CD8-positive, alpha-beta memory T cell (primary cell): ENCODE results near the gene PARG. TPM values are rescaled to one million over a fixed set of nuclear protein-coding genes. Genes with fewer than 3 reads are reported as not detected.
"Not testable (repeated sequence)": the region's sequence is repeated elsewhere in the genome, so short reads cannot be mapped to it uniquely, and the experiment has no call there.

Experiments
- CTCF ChIA-PET: fragments of 350-600 bp; sonication (Branson Sonifier 250); formaldehyde crosslinking; loops from one replicate; lab custom pipeline; 2021; ENCODE audit warnings: antibody characterized with exemption; lab: Charles Lee
- POLR2A ChIA-PET: fragments of 350-600 bp; sonication (Branson Sonifier 250); formaldehyde crosslinking; loops from one replicate; lab custom pipeline; 2021; ENCODE audit warnings: antibody characterized with exemption; lab: Charles Lee
- DNase-seq, 5 donors: peaks; one replicate each; pipeline versions ENCODE4 v3.0.0 to v3.0.0-alpha.2; 2020 to 2022; ENCODE audit warnings: mixed read lengths in 1 of 5
- H3K27ac ChIP-seq: one replicate; pipeline ENCODE4 v1.7.0; 2013; ENCODE audit warnings: low read depth, mild to moderate bottlenecking, low read length, moderate library complexity
- H3K27me3 ChIP-seq: 2 replicates; pipeline ENCODE4 v1.7.0; 2013; ENCODE audit warnings: low read length, mild to moderate bottlenecking; ENCODE audit not compliant: insufficient read depth, poor library complexity, severe bottlenecking
- H3K36me3 ChIP-seq: 2 replicates; pipeline ENCODE4 v1.7.0; 2013; ENCODE audit warnings: mild to moderate bottlenecking, low read length, moderate library complexity; ENCODE audit not compliant: insufficient read depth
- H3K4me1 ChIP-seq: 2 replicates; pipeline ENCODE4 v1.7.0; 2013; ENCODE audit warnings: mild to moderate bottlenecking, low read length, moderate library complexity; ENCODE audit not compliant: insufficient read depth
- H3K4me3 ChIP-seq: 2 replicates; pipeline ENCODE4 v1.7.0; 2013; ENCODE audit warnings: mild to moderate bottlenecking, low read length
- H3K9me3 ChIP-seq: 2 replicates; pipeline ENCODE4 v1.7.0; 2013; ENCODE audit warnings: mild to moderate bottlenecking, low read length
- H3K27ac Mint-ChIP-seq, 8 donors: one replicate each; pipeline ENCODE4 v1.8.0; 2020 to 2021; ENCODE audit warnings: mixed read lengths in 8 of 8, mild to moderate bottlenecking in 6 of 8, inconsistent platforms in 3 of 8, moderate library complexity in 3 of 8
- H3K27me3 Mint-ChIP-seq, 2 donors: one replicate each; pipeline ENCODE4 v1.8.0; 2020 to 2021; ENCODE audit warnings: mixed read lengths in 2 of 2, mild to moderate bottlenecking in 1 of 2, moderate library complexity in 1 of 2
- H3K36me3 Mint-ChIP-seq, 3 donors: one replicate each; pipeline ENCODE4 v1.8.0; 2020 to 2021; ENCODE audit warnings: mixed read lengths in 3 of 3, inconsistent platforms in 1 of 3, mild to moderate bottlenecking in 1 of 3
- H3K4me1 Mint-ChIP-seq, 3 donors: one replicate each; pipeline ENCODE4 v1.8.0; 2020 to 2021; ENCODE audit warnings: mixed read lengths in 3 of 3, inconsistent platforms in 1 of 3, mild to moderate bottlenecking in 1 of 3
- H3K4me3 Mint-ChIP-seq, 7 donors: one replicate each; pipeline ENCODE4 v1.8.0; 2020 to 2021; ENCODE audit warnings: mixed read lengths in 7 of 7, mild to moderate bottlenecking in 6 of 7, moderate library complexity in 4 of 7, inconsistent platforms in 2 of 7
- H3K9me3 Mint-ChIP-seq, 5 donors: one replicate each; pipeline ENCODE4 v1.8.0; 2020 to 2022; ENCODE audit warnings: mixed read lengths in 5 of 5, mild to moderate bottlenecking in 3 of 5, moderate library complexity in 2 of 5, inconsistent platforms in 1 of 5
- polyA plus RNA-seq: library from polyadenylated mRNA; unstranded; fragments of 300-500 nt; fragmentation: Illumina TruSeq; gene quantifications from one replicate; pipeline ENCODE4 v1.2.3, GENCODE V29; 2021
- total RNA-seq, 2 experiments: library from RNA; stranded (reverse); gene quantifications; one replicate each; pipeline ENCODE4 v1.2.3, GENCODE V29; 2021

PARG gene
- total and polyA plus RNA-seq, 3 experiments from 2014 or later: 17.3 to 37.7 (median 35.2) TPM

DNA sequence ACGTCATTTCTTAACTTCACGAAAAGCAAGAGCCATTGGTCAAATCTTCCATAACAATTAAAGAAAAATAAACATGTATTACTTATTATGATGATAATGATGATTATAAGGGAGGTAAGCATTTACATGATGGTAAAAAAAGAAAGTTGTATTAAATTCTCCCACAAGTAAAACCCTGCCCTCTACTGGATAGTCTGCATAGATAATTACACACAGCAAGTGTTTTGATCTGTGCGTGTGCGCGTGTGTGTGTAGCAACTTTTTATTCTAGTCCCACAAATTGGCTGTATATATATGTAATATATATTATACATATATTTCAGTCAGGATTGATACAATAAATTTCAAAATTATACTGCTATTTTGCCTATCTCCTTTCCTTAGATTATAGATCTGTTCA is 51.8 kb downstream of the PARG start:
- H3K4me1 ChIP-seq, H3K4me3 Mint-ChIP-seq, H3K4me3 ChIP-seq, H3K27me3 ChIP-seq, CTCF ChIA-PET, H3K27ac ChIP-seq, H3K9me3 Mint-ChIP-seq, H3K36me3 ChIP-seq, H3K4me1 Mint-ChIP-seq, H3K27ac Mint-ChIP-seq, POLR2A ChIA-PET, H3K9me3 ChIP-seq, DNase-seq, H3K27me3 Mint-ChIP-seq: not testable (repeated sequence)
- peaks cover 6 to 13% (median 8%) of the 10 kb centered on the region in 3 donors for H3K36me3 Mint-ChIP-seq

DNA sequence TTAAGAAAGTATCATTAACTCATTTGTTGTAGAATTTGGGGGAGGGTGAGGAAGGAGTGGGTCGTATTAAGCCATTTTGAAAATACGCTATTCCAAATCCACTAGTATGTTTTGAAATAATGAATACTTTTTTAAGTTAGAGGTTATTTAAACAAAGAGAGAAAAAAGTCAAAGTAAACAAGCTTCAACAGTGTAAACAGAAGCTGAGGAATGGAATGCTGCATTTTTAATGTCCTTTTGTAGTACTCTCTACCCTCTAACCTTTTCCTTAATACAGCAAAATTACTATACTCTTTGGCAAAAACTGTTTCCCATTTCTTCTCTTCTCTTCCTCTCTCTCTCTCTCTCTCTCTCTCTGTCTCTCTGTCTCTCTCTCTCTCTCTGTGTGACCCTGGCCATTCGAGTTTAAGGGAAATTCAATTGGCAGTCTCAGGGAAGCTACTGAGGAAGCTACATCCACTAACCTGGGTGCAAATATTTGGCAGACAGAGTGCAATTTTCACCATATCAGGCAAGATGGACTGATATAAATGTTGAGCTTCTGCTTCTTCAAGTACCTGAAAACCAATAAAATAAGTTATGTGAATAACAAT is 57.0 kb downstream of the PARG start:
- H3K4me1 Mint-ChIP-seq, H3K27me3 ChIP-seq, H3K36me3 ChIP-seq, H3K9me3 Mint-ChIP-seq, POLR2A ChIA-PET, CTCF ChIA-PET, H3K4me1 ChIP-seq, H3K27me3 Mint-ChIP-seq, H3K4me3 ChIP-seq, DNase-seq, H3K27ac ChIP-seq, H3K9me3 ChIP-seq, H3K4me3 Mint-ChIP-seq: not testable (repeated sequence)
- Mint-ChIP-seq H3K36me3 (peaks cover 3 to 13% (median 12%) of the 10 kb centered on the region in 3 donors), H3K27ac (peak overlapping the region in 2 of 8 donors; percentile 29 to 63)

DNA sequence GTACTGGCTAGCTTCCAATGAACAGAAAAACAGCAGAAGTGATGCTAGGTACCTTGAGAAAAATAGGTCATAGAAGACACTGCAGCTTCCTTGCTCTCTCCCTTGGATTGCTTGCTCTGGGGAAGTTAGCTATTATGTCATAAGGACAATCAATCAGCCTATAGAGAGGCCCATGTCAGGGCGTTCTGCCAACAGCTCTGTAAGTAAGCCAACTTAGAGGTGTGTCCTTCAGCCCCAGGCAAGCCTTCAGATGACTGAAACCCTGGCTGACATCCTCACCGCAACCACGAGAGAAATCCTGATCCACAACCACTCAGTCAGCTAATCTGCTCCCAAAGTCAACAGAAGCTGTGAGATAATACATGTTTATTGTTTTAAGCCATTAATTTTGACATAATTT is 58.0 kb downstream of the PARG start:
- H3K4me3 Mint-ChIP-seq, H3K9me3 ChIP-seq, H3K27me3 ChIP-seq, H3K27ac Mint-ChIP-seq, H3K4me1 Mint-ChIP-seq, H3K36me3 ChIP-seq, H3K4me3 ChIP-seq, H3K27ac ChIP-seq, DNase-seq, POLR2A ChIA-PET, CTCF ChIA-PET, H3K9me3 Mint-ChIP-seq, H3K4me1 ChIP-seq, H3K27me3 Mint-ChIP-seq: not testable (repeated sequence)
- peaks cover 3 to 12% (median 9%) of the 10 kb centered on the region in 3 donors for H3K36me3 Mint-ChIP-seq

DNA sequence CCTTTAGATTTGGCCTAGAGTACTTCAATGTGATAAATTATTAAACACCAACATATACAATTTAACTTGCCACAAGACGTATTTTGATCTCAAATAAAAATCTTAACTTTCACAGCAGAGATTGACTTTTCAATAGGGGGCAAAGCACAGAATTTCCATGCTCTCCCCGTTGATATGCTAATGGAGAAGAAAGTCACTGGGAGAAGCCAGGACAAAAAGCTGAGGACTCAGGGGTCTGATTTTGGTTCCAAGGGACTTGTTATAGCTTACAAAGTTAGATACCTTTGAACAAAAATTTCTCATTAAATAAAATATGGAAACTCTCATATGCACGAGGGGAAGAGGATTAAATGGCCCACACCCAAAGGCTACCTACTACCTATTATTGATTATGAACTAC is 59.5 kb downstream of the PARG start:
- H3K27ac ChIP-seq, H3K4me3 Mint-ChIP-seq, H3K4me1 Mint-ChIP-seq, H3K27me3 Mint-ChIP-seq, H3K9me3 Mint-ChIP-seq, POLR2A ChIA-PET, H3K4me1 ChIP-seq, H3K4me3 ChIP-seq, H3K27me3 ChIP-seq, H3K36me3 ChIP-seq, H3K27ac Mint-ChIP-seq, CTCF ChIA-PET, DNase-seq, H3K9me3 ChIP-seq: not testable (repeated sequence)
- peaks cover 6 to 16% (median 7%) of the 10 kb centered on the region in 3 donors for H3K36me3 Mint-ChIP-seq

DNA sequence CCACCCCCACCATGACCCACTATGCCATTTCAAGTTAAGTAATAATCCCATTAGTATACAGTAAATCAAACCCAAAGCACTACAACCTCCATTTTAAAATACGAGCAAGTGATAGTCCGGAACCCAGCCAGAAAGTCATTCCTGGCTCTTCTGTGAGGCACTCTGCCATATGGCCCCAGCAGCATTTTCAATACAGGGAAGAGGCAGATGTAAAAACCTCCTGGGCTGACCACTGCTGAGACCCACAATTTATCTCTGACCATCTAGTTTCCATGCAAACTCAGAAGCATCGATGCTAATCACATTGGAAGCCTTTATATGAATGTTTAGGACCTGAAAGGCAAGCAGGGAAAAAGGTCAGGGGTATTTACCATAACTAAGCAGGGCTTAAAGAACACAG is 69.1 kb downstream of the PARG start:
- H3K4me1 Mint-ChIP-seq, H3K9me3 Mint-ChIP-seq, H3K36me3 ChIP-seq, POLR2A ChIA-PET, DNase-seq, H3K4me1 ChIP-seq, H3K4me3 Mint-ChIP-seq, H3K9me3 ChIP-seq, H3K4me3 ChIP-seq, H3K27ac ChIP-seq, CTCF ChIA-PET, H3K36me3 Mint-ChIP-seq, H3K27me3 Mint-ChIP-seq, H3K27me3 ChIP-seq, H3K27ac Mint-ChIP-seq: not testable (repeated sequence)

DNA sequence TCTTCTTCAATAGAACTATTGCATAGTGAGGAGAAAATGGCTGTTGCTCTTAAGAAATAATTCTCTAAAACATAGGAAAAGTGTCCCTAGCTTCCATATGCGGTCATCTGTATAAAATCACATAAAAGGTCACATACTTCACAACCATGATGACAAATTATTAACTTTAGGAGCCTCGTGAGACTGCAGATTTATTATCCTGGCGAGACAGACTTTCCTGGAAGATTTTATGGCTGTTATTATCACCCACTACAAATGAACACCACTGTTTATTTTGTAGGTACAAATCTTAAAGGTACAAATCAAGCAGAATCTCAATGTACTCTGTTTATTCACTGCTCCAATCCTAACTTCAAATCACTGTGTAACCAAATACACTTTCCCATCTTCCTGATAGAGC is 70.4 kb downstream of the PARG start:
- H3K36me3 Mint-ChIP-seq, H3K27ac Mint-ChIP-seq, DNase-seq, H3K36me3 ChIP-seq, H3K4me3 ChIP-seq, H3K4me3 Mint-ChIP-seq, POLR2A ChIA-PET, H3K27me3 Mint-ChIP-seq, H3K4me1 Mint-ChIP-seq, H3K9me3 ChIP-seq, H3K27me3 ChIP-seq, H3K4me1 ChIP-seq, CTCF ChIA-PET, H3K27ac ChIP-seq, H3K9me3 Mint-ChIP-seq: not testable (repeated sequence)

DNA sequence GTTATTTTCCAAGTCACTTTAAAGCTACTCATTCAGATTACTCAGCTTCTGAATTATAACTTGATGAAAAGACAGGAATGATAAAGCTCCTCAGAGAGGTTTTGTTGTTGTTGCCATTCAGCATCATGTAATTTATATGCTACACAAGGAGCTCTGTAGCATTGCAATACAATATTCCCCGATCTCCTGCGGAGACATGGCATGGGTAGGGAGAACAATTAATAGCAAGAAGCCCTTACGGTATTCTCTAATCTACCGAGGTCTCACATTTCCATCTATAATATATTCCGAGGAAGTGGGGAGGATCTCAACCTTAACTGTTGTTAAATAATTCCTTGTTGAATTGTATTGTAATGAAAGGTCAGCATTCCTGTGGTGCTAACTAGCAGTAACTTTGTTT is 81.9 kb downstream of the PARG start:
- H3K4me1 ChIP-seq, POLR2A ChIA-PET, H3K27me3 Mint-ChIP-seq, H3K9me3 ChIP-seq, H3K4me1 Mint-ChIP-seq, H3K27ac Mint-ChIP-seq, H3K36me3 ChIP-seq, H3K27ac ChIP-seq, H3K27me3 ChIP-seq, CTCF ChIA-PET, H3K4me3 Mint-ChIP-seq, H3K4me3 ChIP-seq, H3K9me3 Mint-ChIP-seq, H3K36me3 Mint-ChIP-seq, DNase-seq: not testable (repeated sequence)

DNA sequence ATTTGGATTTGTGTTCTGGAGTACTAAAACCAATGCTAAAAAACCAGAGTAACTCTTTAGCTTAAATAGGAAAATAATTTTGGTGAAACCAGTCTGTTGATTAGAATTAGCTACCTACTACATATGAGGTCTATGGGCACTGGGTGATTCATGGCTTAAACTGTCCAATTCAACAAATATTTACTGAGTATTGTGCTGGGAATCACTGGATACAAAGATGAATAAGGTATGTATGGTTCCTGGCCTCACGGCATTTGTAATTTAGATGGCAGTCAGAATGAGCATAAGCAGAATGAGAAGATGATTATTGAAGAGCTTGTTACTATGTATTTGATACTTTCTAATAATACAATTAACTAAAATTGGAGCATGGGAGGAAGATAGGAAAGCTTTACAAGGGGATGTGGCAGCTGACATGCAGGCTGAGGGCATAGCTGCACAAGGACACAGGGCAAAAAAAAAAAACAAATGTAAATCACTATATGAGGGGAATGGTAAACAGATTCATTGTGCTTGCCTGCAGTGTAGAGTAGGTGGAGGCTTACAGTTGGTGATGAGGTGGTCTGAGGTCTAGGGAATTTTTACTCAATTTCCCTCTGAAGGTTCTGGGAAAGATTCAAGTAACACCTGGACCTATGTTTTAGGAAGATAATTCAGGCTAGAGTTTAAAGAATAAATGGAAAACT is 83.0 kb downstream of the PARG start:
- H3K27me3 Mint-ChIP-seq, CTCF ChIA-PET, H3K27me3 ChIP-seq, H3K4me1 ChIP-seq, H3K36me3 Mint-ChIP-seq, DNase-seq, H3K4me3 ChIP-seq, H3K9me3 ChIP-seq, H3K27ac ChIP-seq, H3K4me1 Mint-ChIP-seq, H3K27ac Mint-ChIP-seq, H3K4me3 Mint-ChIP-seq, H3K36me3 ChIP-seq, H3K9me3 Mint-ChIP-seq, POLR2A ChIA-PET: not testable (repeated sequence)
